AG20443 (cell line): ENCODE results near the gene OVCA2.

Source experiments
- DNase-seq: peaks from one replicate; pipeline ENCODE4 v3.0.0; 2012; ENCODE audit warnings: low spot score, mixed read lengths

OVCA2 gene

DNA sequence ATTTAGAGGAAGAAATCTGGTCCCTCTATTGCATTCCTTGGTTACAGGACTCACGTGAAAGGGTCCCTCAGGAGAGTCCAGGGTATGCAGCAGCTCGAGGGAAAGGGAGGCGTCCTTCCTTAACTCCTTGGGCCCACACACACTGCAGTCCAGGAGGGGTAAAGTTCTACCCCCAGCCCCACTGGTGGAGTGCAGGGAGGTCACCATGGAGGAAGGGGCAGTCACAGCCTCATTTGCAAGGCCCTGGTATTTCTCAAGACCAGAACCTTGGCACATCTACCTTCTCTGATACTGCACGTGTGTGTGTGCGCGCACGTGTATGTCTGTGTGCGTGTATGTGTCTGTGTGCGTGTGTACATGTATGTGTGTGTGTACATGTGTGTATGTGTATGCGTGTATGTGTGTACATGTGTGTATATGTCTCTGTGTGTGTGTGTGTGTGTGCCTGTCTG is 24.2 kb downstream of the OVCA2 start:
- DNase-seq: no peak

DNA sequence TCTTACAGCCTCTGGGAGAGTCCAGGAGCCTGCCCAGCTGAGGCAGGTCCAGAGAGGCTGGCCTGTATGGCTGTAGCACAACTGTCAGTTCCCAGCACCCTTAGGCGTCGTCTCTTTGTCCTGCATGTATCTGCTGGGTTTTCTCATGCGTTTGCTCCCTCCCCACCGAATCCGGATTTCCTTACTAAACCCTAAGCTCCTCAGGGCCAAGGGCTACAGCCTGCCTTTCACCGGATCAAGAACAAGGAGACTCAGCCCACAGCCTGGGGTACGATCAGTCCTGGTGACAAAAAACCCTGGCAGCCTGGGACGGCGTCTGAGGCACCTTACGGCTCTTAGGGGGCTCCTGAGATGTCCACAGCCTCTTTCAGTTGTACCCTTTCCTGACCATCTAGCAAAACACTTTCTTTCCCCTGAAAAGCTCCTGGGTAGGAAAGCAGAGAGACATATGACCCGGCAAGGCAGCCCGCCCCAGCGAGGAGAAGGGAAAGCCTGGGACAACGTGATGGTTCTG is 25.3 kb downstream of the OVCA2 start:
- no peak for DNase-seq

GRCh38 chr17:2067608-2068024 is 25.8 kb downstream of the OVCA2 start:
- DNase-seq: no peak

GRCh38 chr17:2068031-2068518 is 26.3 kb downstream of the OVCA2 start:
- DNase-seq: peak; percentile 79

GRCh38 chr17:2068519-2069051 is 26.8 kb downstream of the OVCA2 start:
- DNase-seq: no peak

DNA sequence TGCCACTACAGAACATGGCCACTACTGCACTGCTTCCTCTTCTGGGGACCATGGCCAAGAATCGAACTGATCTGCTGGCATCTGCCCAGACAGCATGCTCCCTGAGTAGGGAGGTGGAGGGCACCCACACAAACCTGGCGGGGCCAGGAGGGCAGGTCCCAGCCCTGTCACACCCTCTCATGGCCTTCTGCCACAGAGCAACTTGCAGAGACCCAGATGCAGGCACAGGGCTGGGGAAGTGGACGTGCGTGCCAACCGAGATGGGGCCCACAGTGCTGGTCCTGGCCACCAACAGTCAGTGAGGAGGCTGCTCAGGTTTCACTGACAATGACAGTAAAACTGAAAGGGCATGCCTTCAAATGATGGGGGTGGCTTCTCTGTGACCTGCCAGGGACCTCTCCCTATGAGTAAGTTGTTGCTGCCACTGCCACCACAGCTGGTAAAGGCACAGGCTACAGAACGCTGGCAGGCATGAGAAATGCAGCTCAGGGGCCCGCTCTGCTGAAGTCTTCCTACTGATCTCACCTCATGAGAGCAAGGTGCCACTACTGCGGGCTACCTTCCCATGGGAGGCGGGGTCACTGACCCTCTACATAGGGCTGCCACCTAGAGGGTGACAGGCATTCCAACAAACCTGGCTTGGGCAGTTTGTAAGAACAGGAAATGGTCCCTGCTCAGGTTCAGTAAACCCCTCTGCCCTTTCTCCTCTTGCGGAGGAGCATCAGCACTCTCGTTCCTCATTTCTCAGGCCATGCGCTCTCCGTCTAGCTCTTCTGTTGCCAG is 28.6 kb downstream of the OVCA2 start:
- DNase-seq: no peak

GRCh38 chr17:2071024-2071385 is 29.2 kb downstream of the OVCA2 start:
- no peak for DNase-seq

GRCh38 chr17:2071455-2072281 is 29.8 kb downstream of the OVCA2 start:
- no peak for DNase-seq

DNA sequence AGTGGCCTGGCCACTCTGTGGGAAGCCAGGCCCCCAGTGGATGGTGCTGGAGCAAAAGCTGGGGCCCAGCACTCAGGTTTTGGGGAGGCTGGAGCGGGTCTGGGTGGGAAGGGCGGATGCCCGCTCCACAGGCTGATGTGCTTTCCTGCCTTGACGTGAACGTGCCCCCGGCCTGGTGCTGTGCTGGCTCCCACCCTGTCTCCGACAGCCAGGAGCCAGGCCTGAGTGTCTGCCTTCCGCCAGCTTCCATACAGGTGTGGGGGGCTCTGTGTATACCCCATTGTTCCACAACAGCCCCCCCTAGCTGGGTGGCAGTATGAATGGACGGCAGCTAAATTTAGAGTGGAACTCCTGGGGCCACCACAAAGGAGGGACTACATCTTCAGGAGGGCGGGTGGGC is 33.1 kb downstream of the OVCA2 start:
- DNase-seq: no peak

- peak; percentile 53 for DNase-seq
Measured at GRCh38 chr17:2075336-2076086, 33.7 kb downstream of the OVCA2 start.

DNA sequence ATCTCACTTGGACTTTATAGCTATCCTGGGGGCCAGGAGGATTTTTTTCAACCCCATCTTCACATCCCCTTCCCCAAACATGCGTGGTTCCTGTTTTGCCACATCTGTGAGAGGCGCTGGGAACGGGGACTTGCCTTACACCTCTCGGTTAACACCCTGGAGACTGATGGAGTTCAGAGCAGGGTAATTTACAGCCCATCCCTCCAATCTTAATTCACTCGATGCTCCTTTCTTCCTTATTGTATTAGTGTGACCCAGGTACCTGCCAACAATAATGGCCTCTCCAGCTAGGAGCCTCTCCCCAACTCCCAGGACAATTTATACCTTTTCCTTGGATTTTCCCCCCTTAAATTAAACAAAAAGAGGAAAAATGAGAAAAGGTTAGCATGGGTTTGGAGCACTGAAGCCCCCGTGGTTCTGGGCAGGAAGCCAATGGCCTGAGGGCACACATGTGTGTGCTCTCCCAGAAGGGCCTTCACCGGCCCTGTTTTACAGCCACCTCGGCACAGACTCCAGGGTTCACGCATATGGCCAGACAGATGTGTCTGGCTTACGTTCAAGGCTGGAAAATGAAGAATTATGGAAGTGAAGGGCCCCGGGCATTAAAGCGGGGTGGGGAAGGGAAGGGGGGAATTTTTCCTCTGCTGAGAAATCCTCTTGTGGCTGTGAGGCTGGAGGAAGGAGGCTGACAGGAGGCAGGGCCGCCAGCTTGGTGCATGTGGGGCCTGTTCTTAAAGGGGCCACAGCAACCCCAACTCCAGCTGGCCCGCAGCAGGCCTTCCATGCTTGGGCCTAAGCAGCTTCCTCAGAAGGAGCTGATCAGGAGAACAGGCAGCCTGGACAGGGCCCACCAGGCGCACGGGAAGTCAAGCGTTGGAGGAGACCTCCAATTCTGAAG is 34.5 kb downstream of the OVCA2 start:
- DNase-seq: no peak

GRCh38 chr17:2077040-2077439 is 35.2 kb downstream of the OVCA2 start:
- no peak for DNase-seq

DNA sequence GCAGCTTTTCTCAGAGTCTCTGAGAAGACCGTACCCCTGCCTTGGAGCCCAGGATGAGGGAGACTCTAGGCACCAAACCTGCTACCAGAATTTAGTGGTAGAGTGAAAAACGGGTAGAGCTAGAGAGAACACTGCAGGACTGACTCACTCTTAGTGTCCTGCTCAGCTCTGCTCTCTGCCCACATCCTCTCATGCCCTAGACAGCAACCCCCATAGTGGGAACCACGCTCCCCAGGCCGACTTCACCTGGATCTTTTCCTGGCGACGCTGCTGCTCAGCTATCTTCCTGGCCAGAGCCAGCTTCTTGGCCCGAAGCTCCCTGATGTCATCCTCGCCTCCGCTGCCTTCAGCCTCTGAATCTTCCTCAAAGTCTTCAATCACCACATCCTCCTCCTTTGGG is 39.7 kb downstream of the OVCA2 start:
- DNase-seq: peak; percentile 47

DNA sequence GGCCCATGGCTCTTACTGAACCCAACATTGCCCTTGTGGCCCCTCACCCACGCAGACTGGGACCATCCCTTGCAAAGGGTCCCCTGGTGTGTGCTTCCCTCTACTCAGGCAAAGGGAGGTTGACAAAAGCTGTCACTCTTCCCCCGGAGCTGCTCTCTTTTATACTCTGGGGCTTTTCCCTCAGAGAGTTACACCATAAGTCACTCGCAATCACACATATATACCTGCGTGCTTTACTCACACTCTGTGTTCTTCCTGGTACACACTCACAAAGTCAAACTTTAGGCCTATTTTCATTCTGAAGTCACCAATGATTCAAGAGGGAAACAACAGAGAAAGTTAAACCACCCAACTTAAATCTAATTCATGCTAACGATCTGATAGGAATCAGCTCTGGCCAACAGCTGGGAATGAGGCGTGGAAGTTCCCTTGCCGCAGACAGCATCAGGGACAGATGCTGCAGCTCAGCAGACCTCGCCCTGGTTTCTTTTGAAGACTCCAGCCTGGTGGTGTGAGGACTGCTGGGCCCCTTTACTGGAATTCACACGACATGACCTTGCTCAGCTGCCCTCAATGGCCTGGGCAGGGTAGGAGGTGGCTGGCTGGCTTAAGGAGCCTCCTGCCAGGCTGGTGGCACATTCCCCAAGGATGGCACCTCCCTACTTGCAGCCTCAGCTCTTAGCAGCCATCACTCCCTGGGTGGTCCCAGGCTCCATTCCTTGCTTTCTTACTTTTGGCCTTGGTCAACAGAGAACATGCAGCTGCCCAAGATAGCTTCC is 40.4 kb downstream of the OVCA2 start:
- peak; percentile 42 for DNase-seq

DNA sequence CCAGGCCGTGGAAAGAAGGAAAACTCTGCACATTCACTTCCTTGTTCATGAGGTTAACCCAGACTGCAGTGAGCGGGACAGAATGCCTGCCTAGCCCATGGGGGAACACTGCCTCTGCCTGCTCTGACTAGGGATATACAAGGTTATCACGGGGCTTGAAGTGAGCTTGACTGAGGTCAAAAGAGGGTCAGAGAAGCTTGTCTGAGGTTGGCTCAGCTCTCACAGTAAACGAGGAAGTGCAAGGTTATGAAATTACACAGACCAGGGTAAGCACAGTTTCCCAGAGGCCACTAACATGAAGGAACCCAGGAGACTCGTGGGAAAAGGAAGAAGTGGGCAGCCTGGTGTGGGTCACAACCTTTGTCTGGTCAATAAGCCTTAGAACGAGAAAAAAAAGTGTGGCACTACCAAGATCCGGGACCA is 41.8 kb downstream of the OVCA2 start:
- no peak for DNase-seq

- peak; percentile 83 for DNase-seq
Measured at GRCh38 chr17:2084036-2084765, 42.4 kb downstream of the OVCA2 start.

DNA sequence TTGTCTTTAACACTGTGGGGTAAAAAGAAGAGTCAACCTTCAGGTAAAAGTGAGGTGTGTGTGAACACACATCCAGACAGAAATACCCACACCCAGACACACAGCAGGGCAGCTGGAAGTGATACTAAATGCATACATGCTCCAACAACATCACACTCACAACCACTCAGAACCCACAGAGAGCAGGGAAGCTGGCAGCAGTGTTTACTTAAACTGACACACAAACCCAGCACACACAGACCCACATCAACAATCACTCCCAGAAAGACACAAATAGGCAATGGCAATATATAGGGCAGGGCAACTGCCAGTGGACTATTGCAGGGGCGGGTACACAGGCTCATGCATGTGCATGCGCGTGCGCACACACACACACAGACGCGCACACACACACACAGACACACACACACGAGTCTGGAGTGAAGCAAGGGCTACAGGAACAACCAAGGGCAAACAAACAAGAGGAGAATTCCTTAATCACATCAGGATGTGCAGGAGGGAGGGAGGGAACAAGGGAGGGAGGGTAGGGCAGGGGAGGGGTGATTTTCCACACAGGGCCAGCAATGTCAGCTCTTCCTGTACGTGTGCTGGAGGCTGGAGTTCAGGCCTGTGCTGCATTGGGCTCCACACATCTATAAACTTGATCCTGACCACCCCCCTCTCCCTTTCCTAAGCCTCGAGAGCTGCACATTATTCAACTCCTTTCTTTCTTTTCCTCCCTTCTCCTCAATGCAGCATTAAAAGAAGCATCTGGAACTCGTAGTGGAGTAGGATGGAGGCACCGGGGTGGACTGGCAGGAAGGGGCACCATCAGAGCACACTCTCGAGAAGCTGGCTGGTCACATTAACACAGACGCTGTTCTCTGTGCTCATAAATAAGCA is 43.2 kb downstream of the OVCA2 start:
- peak; percentile 72 for DNase-seq

DNA sequence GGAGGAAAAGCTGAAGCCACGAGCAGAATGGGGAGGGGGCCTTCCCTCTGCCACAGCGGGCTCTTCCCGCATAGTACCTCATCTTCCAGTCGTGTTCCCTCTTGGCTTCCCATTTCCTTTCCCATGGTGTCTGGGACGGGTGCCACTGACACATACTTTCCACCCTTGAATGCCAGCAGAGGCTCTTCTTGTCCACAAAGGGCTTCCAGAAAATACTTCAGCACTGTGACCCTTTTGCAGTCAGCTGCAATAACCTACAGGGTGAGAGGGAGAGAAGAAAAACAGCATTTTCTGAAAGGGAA is 43.8 kb downstream of the OVCA2 start:
- DNase-seq: peak; percentile 31
